ENCODE data around the gene STK39.

Gene STK39

GRCh38 chr2:167950571-167950970 lies 296.8 kb downstream of the STK39 start:
- Histone ChIP-seq H3K4me1 (ENCODE audit: insufficient read depth, low read length) (peaks cover 11% of the 10 kb centered on the region), H3K4me3 (ENCODE audit: low read length) (no peak overlapping the region), H2AFZ (ENCODE audit: low read depth, low read length) (no peak overlapping the region), H3K27me3 (ENCODE audit: insufficient read depth, low read length) (no peaks in the 10 kb centered on the region), H3K36me3 (ENCODE audit: insufficient read depth, low read length) (peaks cover 3% of the 10 kb centered on the region), H3K9me3 (ENCODE audit: low read length) (peaks cover 2% of the 10 kb centered on the region)

- peaks cover 17% of the 10 kb centered on the region for H3K4me1 ChIP-seq (ENCODE audit: insufficient read depth, low read length)
- H3K4me3 ChIP-seq (ENCODE audit: low read length): no peak overlapping the region
- H2AFZ ChIP-seq (ENCODE audit: low read depth, low read length): no peak overlapping the region
- H3K27me3 ChIP-seq (ENCODE audit: insufficient read depth, low read length): no peaks in the 10 kb centered on the region
- H3K9me3 ChIP-seq (ENCODE audit: low read length): no peaks in the 10 kb centered on the region
- no peaks in the 10 kb centered on the region for H3K36me3 ChIP-seq (ENCODE audit: insufficient read depth, low read length)
Measured at GRCh38 chr2:167946441-167946841, 301.0 kb downstream of the STK39 start.

- H3K4me1 ChIP-seq (ENCODE audit: insufficient read depth, low read length): peaks cover 17% of the 10 kb centered on the region
- no peaks in the 10 kb centered on the region for H3K9me3 ChIP-seq (ENCODE audit: low read length)
- no peak overlapping the region for H2AFZ ChIP-seq (ENCODE audit: low read depth, low read length)
- no peaks in the 10 kb centered on the region for H3K27me3 ChIP-seq (ENCODE audit: insufficient read depth, low read length)
- no peak overlapping the region for H3K4me3 ChIP-seq (ENCODE audit: low read length)
- no peaks in the 10 kb centered on the region for H3K36me3 ChIP-seq (ENCODE audit: insufficient read depth, low read length)
Measured at GRCh38 chr2:167945660-167946368, 301.6 kb downstream of the STK39 start.

- peaks cover 17% of the 10 kb centered on the region for H3K4me1 ChIP-seq (ENCODE audit: insufficient read depth, low read length)
- no peaks in the 10 kb centered on the region for H3K9me3 ChIP-seq (ENCODE audit: low read length)
- H3K4me3 ChIP-seq (ENCODE audit: low read length): no peak overlapping the region
- H3K27me3 ChIP-seq (ENCODE audit: insufficient read depth, low read length): no peaks in the 10 kb centered on the region
- no peaks in the 10 kb centered on the region for H3K36me3 ChIP-seq (ENCODE audit: insufficient read depth, low read length)
- no peak overlapping the region for H2AFZ ChIP-seq (ENCODE audit: low read depth, low read length)
Measured at GRCh38 chr2:167944825-167945659, 302.4 kb downstream of the STK39 start.

- H3K4me1 ChIP-seq (ENCODE audit: insufficient read depth, low read length): peaks cover 17% of the 10 kb centered on the region
- H3K4me3 ChIP-seq (ENCODE audit: low read length): no peak overlapping the region
- no peak overlapping the region for H2AFZ ChIP-seq (ENCODE audit: low read depth, low read length)
- no peaks in the 10 kb centered on the region for H3K27me3 ChIP-seq (ENCODE audit: insufficient read depth, low read length)
- no peaks in the 10 kb centered on the region for H3K9me3 ChIP-seq (ENCODE audit: low read length)
- no peaks in the 10 kb centered on the region for H3K36me3 ChIP-seq (ENCODE audit: insufficient read depth, low read length)
Measured at GRCh38 chr2:167943897-167944296, 303.5 kb downstream of the STK39 start.

GRCh38 chr2:167943368-167943767 lies 304.0 kb downstream of the STK39 start:
- Histone ChIP-seq H3K9me3 (ENCODE audit: low read length) (no peaks in the 10 kb centered on the region), H3K27me3 (ENCODE audit: insufficient read depth, low read length) (no peaks in the 10 kb centered on the region), H3K4me1 (ENCODE audit: insufficient read depth, low read length) (peaks cover 17% of the 10 kb centered on the region), H2AFZ (ENCODE audit: low read depth, low read length) (no peak overlapping the region), H3K36me3 (ENCODE audit: insufficient read depth, low read length) (no peaks in the 10 kb centered on the region), H3K4me3 (ENCODE audit: low read length) (no peak overlapping the region)

- H3K4me1 ChIP-seq (ENCODE audit: insufficient read depth, low read length): peaks cover 17% of the 10 kb centered on the region
- H3K4me3 ChIP-seq (ENCODE audit: low read length): no peak overlapping the region
- no peaks in the 10 kb centered on the region for H3K36me3 ChIP-seq (ENCODE audit: insufficient read depth, low read length)
- H3K27me3 ChIP-seq (ENCODE audit: insufficient read depth, low read length): no peaks in the 10 kb centered on the region
- no peak overlapping the region for H2AFZ ChIP-seq (ENCODE audit: low read depth, low read length)
- H3K9me3 ChIP-seq (ENCODE audit: low read length): no peaks in the 10 kb centered on the region
Measured at GRCh38 chr2:167942366-167943081, 304.9 kb downstream of the STK39 start.

GRCh38 chr2:167941604-167942003 lies 305.8 kb downstream of the STK39 start:
- no peaks in the 10 kb centered on the region for H3K27me3 ChIP-seq (ENCODE audit: insufficient read depth, low read length)
- peaks cover 17% of the 10 kb centered on the region for H3K4me1 ChIP-seq (ENCODE audit: insufficient read depth, low read length)
- no peaks in the 10 kb centered on the region for H3K9me3 ChIP-seq (ENCODE audit: low read length)
- no peaks in the 10 kb centered on the region for H3K36me3 ChIP-seq (ENCODE audit: insufficient read depth, low read length)
- H3K4me3 ChIP-seq (ENCODE audit: low read length): no peak overlapping the region
- H2AFZ ChIP-seq (ENCODE audit: low read depth, low read length): no peak overlapping the region

- peaks cover 10% of the 10 kb centered on the region for H3K4me1 ChIP-seq (ENCODE audit: insufficient read depth, low read length)
- H3K9me3 ChIP-seq (ENCODE audit: low read length): no peaks in the 10 kb centered on the region
- H3K27me3 ChIP-seq (ENCODE audit: insufficient read depth, low read length): no peaks in the 10 kb centered on the region
- no peak overlapping the region for H3K4me3 ChIP-seq (ENCODE audit: low read length)
- H3K36me3 ChIP-seq (ENCODE audit: insufficient read depth, low read length): no peaks in the 10 kb centered on the region
- H2AFZ ChIP-seq (ENCODE audit: low read depth, low read length): no peak overlapping the region
Measured at GRCh38 chr2:167940734-167941507, 306.5 kb downstream of the STK39 start.

- H2AFZ ChIP-seq (ENCODE audit: low read depth, low read length): no peak overlapping the region
- H3K4me3 ChIP-seq (ENCODE audit: low read length): no peak overlapping the region
- peaks cover 4% of the 10 kb centered on the region for H3K4me1 ChIP-seq (ENCODE audit: insufficient read depth, low read length)
- no peaks in the 10 kb centered on the region for H3K36me3 ChIP-seq (ENCODE audit: insufficient read depth, low read length)
- no peaks in the 10 kb centered on the region for H3K27me3 ChIP-seq (ENCODE audit: insufficient read depth, low read length)
- H3K9me3 ChIP-seq (ENCODE audit: low read length): no peaks in the 10 kb centered on the region
Measured at GRCh38 chr2:167940346-167940725, 307.1 kb downstream of the STK39 start.

- no peaks in the 10 kb centered on the region for H3K27me3 ChIP-seq (ENCODE audit: insufficient read depth, low read length)
- no peak overlapping the region for H3K4me3 ChIP-seq (ENCODE audit: low read length)
- H2AFZ ChIP-seq (ENCODE audit: low read depth, low read length): no peak overlapping the region
- peaks cover 1% of the 10 kb centered on the region for H3K4me1 ChIP-seq (ENCODE audit: insufficient read depth, low read length)
- H3K9me3 ChIP-seq (ENCODE audit: low read length): no peaks in the 10 kb centered on the region
- H3K36me3 ChIP-seq (ENCODE audit: insufficient read depth, low read length): no peaks in the 10 kb centered on the region
Measured at GRCh38 chr2:167939514-167940345, 307.7 kb downstream of the STK39 start.

- no peak overlapping the region for H3K4me3 ChIP-seq (ENCODE audit: low read length)
- H3K4me1 ChIP-seq (ENCODE audit: insufficient read depth, low read length): no peaks in the 10 kb centered on the region
- no peaks in the 10 kb centered on the region for H3K27me3 ChIP-seq (ENCODE audit: insufficient read depth, low read length)
- H3K36me3 ChIP-seq (ENCODE audit: insufficient read depth, low read length): no peaks in the 10 kb centered on the region
- H3K9me3 ChIP-seq (ENCODE audit: low read length): no peaks in the 10 kb centered on the region
- H2AFZ ChIP-seq (ENCODE audit: low read depth, low read length): no peak overlapping the region
Measured at GRCh38 chr2:167937403-167937802, 310.0 kb downstream of the STK39 start.
